Epithelial cell of esophagus (primary cell): ENCODE data around the gene PRDM10.
"Not testable (repeated sequence)": the region's sequence is repeated elsewhere in the genome, so short reads cannot be mapped to it uniquely, and the experiment has no call there.

Experiments
- DNase-seq: peaks from one replicate; pipeline ENCODE4 v3.0.0; 2010; ENCODE audit warnings: low read depth
- H3K4me3 ChIP-seq: 2 replicates; pipeline ENCODE4 v1.5.1; 2011; ENCODE audit warnings: mild to moderate bottlenecking, low read length, control low read depth
- TF ChIP-seq, protein P1 (sequence below): IDR thresholded peaks from 2 replicates; pipeline ENCODE4 v1.5.1; 2011; ENCODE audit warnings: low read depth, mild to moderate bottlenecking, low read length, control low read depth, inconsistent platforms; ENCODE audit not compliant: insufficient read depth; ENCODE audit errors: missing control alignments

PRDM10 gene

DNA sequence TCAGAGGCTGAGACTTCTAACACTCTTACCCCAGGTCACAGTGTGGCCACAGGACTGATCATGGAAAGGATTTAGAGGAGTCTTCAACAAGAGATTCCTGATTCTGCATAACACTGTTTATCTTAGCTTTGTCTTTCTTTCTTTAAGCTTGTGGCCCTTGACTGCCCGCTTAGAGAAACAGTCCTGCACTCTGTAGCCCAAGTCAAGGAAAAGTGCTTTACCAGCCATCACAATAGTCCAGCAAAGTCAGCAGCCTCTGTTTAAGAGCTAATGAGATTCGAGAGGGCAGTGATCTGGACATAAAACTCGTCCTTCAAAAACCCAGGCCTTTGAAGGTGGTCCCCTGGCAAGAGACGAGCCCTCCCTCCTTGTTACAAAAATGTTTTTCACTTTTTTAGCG, 30.0 kb downstream of the PRDM10 start:
- no peak for DNase-seq
- no peak overlapping the region for H3K4me3 ChIP-seq
- TF ChIP-seq, protein P1, sequence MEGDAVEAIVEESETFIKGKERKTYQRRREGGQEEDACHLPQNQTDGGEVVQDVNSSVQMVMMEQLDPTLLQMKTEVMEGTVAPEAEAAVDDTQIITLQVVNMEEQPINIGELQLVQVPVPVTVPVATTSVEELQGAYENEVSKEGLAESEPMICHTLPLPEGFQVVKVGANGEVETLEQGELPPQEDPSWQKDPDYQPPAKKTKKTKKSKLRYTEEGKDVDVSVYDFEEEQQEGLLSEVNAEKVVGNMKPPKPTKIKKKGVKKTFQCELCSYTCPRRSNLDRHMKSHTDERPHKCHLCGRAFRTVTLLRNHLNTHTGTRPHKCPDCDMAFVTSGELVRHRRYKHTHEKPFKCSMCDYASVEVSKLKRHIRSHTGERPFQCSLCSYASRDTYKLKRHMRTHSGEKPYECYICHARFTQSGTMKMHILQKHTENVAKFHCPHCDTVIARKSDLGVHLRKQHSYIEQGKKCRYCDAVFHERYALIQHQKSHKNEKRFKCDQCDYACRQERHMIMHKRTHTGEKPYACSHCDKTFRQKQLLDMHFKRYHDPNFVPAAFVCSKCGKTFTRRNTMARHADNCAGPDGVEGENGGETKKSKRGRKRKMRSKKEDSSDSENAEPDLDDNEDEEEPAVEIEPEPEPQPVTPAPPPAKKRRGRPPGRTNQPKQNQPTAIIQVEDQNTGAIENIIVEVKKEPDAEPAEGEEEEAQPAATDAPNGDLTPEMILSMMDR, result no peak

DNA sequence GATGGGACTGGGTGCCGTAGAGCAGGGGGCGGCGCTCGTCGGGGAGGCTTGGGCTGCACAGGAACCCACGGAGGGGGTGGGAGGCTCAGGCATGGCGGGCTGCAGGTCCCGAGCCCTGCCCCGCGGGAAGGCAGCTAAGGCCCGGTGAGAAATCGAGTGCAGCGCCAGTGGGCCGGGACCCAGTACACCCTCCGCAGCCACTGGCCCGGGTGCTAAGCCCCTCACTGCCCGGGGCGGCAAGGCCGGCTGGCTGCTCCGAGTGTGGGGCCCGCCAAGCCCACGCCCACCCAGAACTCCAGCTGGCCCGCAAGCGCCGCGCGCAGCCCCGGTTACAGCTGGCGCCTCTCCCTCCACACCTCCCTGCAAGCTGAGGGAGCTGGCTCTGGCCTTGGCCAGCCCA, 30.8 kb downstream of the PRDM10 start:
- H3K4me3 ChIP-seq, result not testable (repeated sequence)

DNA sequence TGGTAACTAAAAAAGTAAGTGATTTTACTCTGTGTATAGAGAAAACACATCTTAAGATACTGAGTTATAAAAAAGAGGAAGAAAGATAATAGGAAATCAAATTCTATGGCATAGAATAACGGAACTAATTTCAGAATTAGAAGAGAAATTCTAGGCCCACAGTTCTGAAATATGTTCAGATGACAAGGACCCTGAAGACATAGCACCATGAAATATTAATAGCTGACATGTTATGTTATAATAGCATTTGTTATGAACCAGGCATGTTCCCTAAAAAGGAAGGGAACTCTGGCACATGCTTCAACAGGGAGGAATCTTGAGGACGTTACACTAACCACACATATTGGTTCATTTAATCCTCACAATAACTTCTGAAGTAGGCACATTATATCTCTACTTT, 32.7 kb downstream of the PRDM10 start:
- TF ChIP-seq, protein P1, result no peak
- no peak for DNase-seq
- H3K4me3 ChIP-seq, result no peak overlapping the region

More for the DNA sequence above, 30.8 kb downstream of the PRDM10 start:
- DNase-seq, result not testable (repeated sequence)

DNA sequence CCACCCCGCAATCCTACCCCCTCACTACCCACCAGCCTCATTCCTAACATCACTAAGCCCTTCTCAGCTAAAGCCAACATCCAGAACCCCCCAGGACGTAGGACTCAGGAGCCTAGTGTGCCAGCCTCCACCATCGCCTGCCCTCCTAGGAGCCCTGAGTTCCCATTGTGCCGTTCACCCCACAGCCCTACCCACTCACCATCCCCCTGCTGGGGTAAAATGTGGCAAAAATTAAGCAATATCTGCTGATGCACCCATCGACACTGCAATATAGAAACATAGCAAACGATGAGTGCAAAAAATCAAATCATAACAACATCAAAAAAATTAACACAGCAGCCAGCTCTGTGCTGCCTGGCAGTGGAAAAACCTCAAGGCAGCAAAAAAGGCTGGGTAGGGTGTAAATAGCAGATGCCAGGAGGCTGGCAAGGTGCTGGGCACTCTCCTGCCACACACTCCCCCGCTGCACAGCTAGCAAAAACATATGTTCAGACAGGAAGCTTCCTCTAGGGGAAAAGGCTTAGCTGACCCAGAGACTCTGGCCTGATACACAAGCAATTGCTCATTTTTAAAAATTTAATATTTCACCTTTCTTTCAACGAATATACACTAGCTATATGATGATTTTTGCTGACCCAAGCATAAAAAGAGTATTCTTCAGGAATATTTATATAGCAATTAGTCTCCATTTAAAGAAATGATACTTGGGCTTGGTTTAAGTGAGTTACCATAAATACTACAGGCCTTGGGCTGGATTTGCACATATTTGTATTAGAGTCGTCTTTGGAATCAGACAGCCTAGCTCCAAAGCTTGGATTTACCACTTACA, 33.8 kb downstream of the PRDM10 start:
- TF ChIP-seq, protein P1, result no peak
- DNase-seq, result no peak
- no peak overlapping the region for H3K4me3 ChIP-seq

DNA sequence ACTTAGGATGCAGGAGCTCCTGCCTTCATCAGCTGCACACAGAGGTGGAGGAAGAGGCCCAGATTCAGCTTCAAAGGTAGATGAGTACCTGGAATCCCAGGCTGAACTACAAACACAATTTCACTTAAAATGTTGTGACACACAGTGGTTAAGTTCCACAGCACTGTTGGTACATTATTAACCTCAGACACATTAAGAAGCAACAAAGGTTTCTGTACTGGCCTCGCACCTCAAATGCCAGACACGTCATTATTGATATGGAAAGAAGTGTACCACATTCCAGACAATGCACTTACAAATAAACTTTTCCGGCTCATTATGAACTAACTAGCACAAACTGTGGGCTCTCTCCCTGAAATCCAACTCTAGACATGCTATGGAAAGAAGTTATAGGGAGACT, 34.6 kb downstream of the PRDM10 start:
- TF ChIP-seq, protein P1, result no peak
- H3K4me3 ChIP-seq, result no peak overlapping the region
- no peak for DNase-seq

DNA sequence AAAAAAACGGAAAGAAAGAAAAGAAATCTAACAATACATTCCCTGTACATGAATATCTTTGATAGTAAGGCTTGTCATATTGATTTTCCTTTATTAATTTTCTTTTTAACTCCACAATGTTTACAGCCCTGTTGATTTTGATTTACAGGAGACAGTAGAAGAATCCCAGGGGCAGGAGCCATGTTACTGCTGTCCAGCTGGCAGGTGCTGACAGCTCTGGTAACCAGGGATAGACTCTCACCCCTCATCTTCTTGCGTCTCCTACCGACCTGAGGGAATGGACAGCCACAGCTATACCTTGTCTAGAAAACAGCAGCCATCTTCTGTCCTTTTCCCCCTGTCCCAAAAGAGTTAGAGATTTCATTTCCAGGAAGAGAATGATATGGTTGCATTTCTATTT, 37.4 kb downstream of the PRDM10 start:
- TF ChIP-seq, protein P1, result no peak
- DNase-seq, result no peak
- no peak overlapping the region for H3K4me3 ChIP-seq

DNA sequence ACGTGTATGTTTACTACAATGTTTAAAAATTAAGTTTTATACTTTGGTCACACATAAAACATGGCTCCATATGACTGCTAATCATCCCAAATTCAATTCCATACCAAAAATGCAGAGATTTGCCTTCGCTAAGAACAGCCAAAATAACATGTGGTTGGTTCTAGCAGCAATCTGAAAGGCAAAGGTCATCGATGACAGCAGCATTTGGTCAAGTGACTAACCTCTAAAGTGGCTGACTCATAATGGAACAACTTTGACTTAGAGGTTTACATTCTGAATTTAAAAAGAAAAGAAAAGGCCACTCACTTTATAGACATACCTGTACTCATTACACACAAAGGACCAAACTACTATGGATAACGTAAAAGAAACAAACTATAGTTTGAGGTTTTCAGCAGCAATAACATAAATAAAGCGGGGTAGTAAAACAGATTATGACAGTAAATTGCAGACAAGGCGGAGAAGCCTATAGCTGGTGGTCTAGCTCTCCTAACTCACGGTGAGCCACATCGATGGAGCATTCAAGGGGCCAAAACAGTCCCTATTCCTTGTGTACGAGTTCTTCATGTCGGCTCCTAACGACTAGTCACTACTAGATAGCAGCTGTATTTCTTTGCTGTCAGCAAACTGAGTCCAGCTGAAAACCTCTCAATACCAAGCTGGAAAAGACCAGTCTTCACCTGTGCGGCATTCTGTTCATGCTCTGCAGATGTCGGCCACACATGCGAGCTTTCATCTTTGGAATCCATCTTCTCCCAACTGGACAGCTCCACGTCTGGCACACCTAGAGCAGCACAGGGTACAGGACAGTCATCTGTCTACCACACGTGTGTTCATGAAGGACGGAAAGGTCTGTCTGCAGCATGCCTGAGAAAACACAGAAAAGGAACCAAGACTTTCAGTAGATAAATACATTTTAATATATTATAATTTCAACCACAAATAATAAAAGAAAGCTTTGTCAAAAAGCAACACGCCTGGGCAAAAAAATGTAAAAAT, 42.1 kb downstream of the PRDM10 start:
- peak; percentile 75 for DNase-seq
- TF ChIP-seq, protein P1, result no peak
- no peak overlapping the region for H3K4me3 ChIP-seq
